ENCODE measurements around the gene PLPP1. TPM values are rescaled to one million over a fixed set of nuclear protein-coding genes. Genes with fewer than 3 reads are reported as not detected.
A peak's percentile ranks its signal among the peaks of the same experiment; 100 is the strongest.

PLPP1 gene
- total RNA-seq, 2 donors from 2014 or later, result 4.9 to 5.7 TPM

DNA sequence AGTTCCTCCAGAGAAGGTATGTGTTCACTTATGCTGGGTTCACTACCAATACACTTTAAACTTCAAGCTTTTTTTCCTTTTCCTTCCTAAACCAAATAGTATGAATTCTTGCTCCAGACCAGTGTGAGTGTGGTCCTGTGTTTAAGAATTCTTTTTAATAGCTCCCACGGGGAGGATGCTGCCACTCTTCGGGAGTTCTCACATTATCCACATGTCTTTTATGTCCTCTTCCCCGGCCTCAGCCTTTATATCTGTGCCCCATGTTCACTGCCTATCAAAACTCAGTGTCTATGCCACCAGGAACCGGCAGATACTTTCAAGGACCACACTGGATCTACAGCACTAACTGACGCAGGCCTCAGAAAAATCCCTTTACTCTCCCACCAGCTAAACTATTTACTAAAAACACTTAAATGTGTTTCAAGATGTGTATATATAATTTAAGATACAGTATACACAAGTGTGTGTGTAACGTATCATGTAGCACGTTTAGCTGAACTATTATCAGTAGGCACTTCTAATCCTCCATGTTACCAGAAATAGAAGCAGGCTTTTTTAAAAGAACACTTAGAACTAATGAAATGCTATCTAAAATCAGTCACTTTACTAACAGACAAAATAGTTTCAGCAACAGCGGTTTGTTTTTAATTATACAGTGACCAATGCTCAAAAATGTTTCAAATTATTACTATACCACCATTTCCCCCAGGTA is 88.0 kb downstream of the PLPP1 start:
- peaks cover 2% of the 10 kb centered on the region for H3K36me3 Mint-ChIP-seq (ENCODE audit: low read depth)
- H3K27ac Mint-ChIP-seq, result no peak overlapping the region
- ATAC-seq (no peak), DNase-seq (no peak)
- no peaks in the 10 kb centered on the region for H3K27me3 Mint-ChIP-seq
- no peaks in the 10 kb centered on the region for H3K9me3 ChIP-seq (ENCODE audit: control insufficient read depth, low read length, poor library complexity, severe bottlenecking)
- peaks cover 7% of the 10 kb centered on the region for H3K4me1 Mint-ChIP-seq
- no peak overlapping the region for H3K4me3 Mint-ChIP-seq

DNA sequence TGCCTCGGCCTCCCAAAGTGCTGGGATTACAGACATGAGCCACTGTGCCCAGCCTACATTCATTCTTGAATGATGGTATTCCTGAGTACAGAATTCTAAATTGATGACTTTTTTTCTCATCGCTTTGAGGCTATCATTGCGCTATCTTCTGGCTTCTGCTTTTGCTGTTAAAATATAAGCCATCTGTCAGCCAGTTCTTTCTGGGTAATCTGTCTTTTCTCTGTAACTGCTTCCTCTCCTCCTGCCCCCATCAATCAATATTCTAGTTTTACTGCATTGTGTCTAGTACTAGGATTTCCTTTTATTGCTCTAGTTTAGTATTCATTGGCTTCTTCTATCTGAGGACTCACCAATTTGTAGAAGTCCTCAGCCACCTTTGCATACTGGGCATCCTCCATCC is 89.0 kb downstream of the PLPP1 start:
- Mint-ChIP-seq H3K4me1 (peaks cover 9% of the 10 kb centered on the region), H3K27me3 (no peaks in the 10 kb centered on the region), H3K4me3 (no peak overlapping the region), H3K27ac (no peak overlapping the region), H3K36me3 (ENCODE audit: low read depth) (no peaks in the 10 kb centered on the region)
- H3K9me3 ChIP-seq (ENCODE audit: control insufficient read depth, low read length, poor library complexity, severe bottlenecking), result no peaks in the 10 kb centered on the region
- DNase-seq, result no peak
- ATAC-seq, result no peak

DNA sequence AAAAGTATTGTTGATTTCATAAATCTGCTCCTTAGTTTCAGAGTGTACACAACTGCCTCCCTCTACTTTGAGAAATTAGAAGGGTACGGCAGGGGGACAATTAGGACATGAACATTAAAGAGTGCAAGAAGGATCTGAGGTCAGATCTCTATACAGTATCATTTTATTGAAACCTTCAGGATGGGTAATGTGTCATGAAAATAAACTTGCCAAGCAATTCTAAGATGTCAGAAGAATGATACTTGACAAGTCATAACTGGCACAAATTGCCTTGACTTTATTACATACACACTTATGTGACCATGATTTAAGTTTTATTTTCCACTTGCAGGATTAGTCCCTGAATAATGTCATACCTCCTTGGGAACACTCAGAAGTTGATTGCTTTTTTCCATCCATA is 92.8 kb downstream of the PLPP1 start:
- H3K36me3 Mint-ChIP-seq (ENCODE audit: low read depth), result no peaks in the 10 kb centered on the region
- no peaks in the 10 kb centered on the region for H3K9me3 ChIP-seq (ENCODE audit: control insufficient read depth, low read length, poor library complexity, severe bottlenecking)
- H3K4me1 Mint-ChIP-seq, result peaks cover 18% of the 10 kb centered on the region
- no peak overlapping the region for H3K4me3 Mint-ChIP-seq
- H3K27me3 Mint-ChIP-seq, result no peaks in the 10 kb centered on the region
- H3K27ac Mint-ChIP-seq, result peak overlapping the region; percentile 51
- no peak for DNase-seq
- no peak for ATAC-seq

DNA sequence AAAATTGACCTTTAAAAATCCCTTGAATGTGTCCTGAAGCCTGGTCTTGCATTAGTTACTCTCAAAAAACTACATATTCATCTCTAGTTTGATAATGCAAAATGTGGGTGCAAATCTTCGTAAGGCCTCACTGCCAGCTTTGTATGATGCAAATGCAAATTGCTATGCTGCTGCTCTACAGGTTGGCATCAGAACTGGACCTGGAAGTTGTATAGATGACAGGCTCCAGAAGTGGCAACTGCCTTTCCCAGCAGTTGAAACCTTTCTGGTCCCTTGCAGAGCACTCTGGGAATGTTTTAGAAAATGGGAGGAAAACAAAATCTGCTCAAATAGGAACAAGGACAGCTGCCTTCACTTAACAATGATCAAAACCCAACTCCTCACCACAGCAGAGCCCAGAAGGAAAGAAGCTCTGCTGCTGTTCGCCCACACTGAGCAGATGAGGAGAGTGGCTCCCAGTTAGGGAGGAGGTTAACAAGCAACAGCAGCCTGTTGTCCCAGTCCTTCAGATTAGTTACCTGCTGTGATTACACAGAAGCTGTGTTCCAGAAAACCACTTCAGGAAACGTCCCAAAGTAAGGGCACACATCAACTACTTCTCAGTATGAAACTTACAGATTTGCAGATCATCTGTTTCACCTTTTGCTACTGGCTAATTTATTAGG is 93.5 kb downstream of the PLPP1 start:
- peak overlapping the region; percentile 51 for H3K27ac Mint-ChIP-seq
- ATAC-seq (no peak), DNase-seq (no peak)
- H3K27me3 Mint-ChIP-seq, result no peaks in the 10 kb centered on the region
- H3K9me3 ChIP-seq (ENCODE audit: control insufficient read depth, low read length, poor library complexity, severe bottlenecking), result no peaks in the 10 kb centered on the region
- peaks cover 2% of the 10 kb centered on the region for H3K36me3 Mint-ChIP-seq (ENCODE audit: low read depth)
- H3K4me1 Mint-ChIP-seq, result peaks cover 18% of the 10 kb centered on the region
- H3K4me3 Mint-ChIP-seq, result no peak overlapping the region

DNA sequence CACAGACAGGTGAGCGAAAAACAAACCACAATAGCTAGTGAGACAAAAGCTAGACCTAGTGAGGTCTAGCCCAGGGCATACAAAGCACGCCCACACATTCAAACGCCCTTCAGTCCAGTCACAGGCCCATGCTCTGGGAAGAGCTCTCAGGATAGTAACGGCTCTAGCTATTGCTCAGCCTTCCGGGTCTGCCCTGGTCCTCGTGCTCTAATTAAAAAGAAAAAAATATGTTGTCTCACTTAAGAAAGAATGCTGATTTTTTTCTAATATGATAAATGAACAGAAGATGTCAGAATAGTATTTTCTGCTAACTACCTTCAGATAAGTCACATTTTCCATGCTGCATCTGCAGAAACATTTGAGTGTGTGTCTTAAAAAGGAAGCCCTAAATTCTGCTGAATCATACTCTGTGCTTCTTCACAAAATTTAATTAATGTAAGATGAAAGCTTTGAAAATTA is 94.5 kb downstream of the PLPP1 start:
- Mint-ChIP-seq H3K27me3 (no peaks in the 10 kb centered on the region), H3K27ac (peak overlapping the region; percentile 39), H3K4me3 (no peak overlapping the region), H3K4me1 (peaks cover 18% of the 10 kb centered on the region), H3K36me3 (ENCODE audit: low read depth) (peaks cover 2% of the 10 kb centered on the region)
- DNase-seq (no peak), ATAC-seq (peak; percentile 40)
- H3K9me3 ChIP-seq (ENCODE audit: control insufficient read depth, low read length, poor library complexity, severe bottlenecking), result no peaks in the 10 kb centered on the region

DNA sequence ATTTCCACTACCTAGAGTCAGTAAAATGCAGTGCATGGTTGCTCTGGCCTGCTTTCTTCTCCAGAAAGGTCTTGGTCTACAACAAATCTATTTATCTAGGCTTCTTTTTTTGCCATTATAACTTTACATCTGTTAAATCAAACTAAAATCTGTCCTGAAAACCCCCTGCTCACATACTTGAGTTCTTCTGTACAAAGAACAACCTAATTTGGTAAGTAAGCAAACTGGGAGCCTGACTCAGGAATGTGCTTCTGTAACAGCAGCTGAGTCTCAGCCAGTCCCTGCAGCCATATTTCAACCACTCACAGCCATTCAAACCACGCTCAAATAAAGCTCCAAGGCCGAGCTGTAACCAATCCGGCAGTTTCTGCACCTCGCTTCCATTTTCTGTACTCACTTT is 95.8 kb downstream of the PLPP1 start:
- no peak for DNase-seq
- Mint-ChIP-seq H3K4me1 (peaks cover 16% of the 10 kb centered on the region), H3K36me3 (ENCODE audit: low read depth) (peaks cover 4% of the 10 kb centered on the region), H3K4me3 (no peak overlapping the region), H3K27me3 (no peaks in the 10 kb centered on the region), H3K27ac (no peak overlapping the region)
- no peak for ATAC-seq
- no peaks in the 10 kb centered on the region for H3K9me3 ChIP-seq (ENCODE audit: control insufficient read depth, low read length, poor library complexity, severe bottlenecking)

DNA sequence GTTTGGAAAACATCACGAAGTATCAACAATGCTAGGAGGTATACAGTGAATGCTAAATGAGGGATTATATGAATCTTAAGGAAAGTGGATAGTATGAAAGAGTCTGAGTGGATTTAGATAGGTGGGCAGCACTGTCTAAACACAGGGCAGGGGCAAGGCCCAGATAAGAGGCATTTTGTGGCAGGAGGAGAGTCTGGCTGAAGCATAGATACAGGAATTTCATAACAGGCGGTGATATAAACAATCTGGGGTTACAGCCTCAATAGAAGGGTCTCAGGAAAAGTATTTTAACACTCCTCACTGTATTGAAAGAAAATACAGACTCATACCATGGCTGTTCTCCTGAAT is 96.9 kb downstream of the PLPP1 start:
- no peaks in the 10 kb centered on the region for H3K27me3 Mint-ChIP-seq
- H3K27ac Mint-ChIP-seq, result no peak overlapping the region
- H3K36me3 Mint-ChIP-seq (ENCODE audit: low read depth), result peaks cover 4% of the 10 kb centered on the region
- no peaks in the 10 kb centered on the region for H3K9me3 ChIP-seq (ENCODE audit: control insufficient read depth, low read length, poor library complexity, severe bottlenecking)
- no peak overlapping the region for H3K4me3 Mint-ChIP-seq
- DNase-seq (no peak), ATAC-seq (no peak)
- H3K4me1 Mint-ChIP-seq, result peaks cover 16% of the 10 kb centered on the region

DNA sequence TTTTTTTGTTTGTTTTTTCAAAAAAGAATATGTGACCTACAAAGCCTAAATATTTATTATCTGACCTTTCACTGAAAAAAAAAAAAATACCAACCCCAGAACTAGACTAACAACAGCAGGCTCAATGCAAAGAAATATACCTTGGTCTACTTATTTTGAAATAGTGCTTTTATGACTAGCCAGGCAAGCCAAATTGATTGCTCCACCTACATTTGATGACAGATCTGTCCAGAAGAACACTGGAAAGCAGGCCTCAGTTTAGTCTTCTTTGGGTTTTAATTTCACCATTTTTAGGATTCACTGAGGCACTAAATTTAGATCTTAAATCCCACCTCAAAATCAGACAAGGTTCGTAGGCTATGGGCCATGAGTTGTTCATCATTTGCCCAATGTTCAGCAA is 97.3 kb downstream of the PLPP1 start:
- no peak for ATAC-seq
- DNase-seq, result no peak
- H3K36me3 Mint-ChIP-seq (ENCODE audit: low read depth), result peaks cover 4% of the 10 kb centered on the region
- peaks cover 14% of the 10 kb centered on the region for H3K4me1 Mint-ChIP-seq
- no peaks in the 10 kb centered on the region for H3K27me3 Mint-ChIP-seq
- no peak overlapping the region for H3K27ac Mint-ChIP-seq
- no peak overlapping the region for H3K4me3 Mint-ChIP-seq
- no peaks in the 10 kb centered on the region for H3K9me3 ChIP-seq (ENCODE audit: control insufficient read depth, low read length, poor library complexity, severe bottlenecking)

DNA sequence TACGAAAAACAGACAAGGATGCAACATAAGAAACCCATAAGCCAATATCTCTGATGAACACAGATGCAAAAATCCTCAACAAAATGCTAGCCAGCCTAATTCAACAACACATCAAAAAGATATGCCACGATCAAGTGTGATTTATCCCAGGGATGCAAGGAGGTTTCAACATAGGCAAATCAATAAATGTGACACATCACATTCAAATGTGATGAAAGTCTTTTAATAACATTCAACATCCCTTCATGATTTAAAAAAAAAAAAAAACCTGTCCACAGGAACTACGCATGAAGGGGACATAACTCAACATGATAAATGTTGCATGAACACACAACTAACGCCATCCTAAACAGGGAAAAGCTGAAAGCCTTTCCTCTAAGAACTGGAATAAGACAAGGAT is 102.2 kb downstream of the PLPP1 start:
- Mint-ChIP-seq H3K4me1 (no peaks in the 10 kb centered on the region), H3K27me3 (no peaks in the 10 kb centered on the region), H3K36me3 (ENCODE audit: low read depth) (peaks cover 14% of the 10 kb centered on the region), H3K4me3 (no peak overlapping the region), H3K27ac (no peak overlapping the region)
- ATAC-seq (no peak), DNase-seq (no peak)
- no peaks in the 10 kb centered on the region for H3K9me3 ChIP-seq (ENCODE audit: control insufficient read depth, low read length, poor library complexity, severe bottlenecking)

DNA sequence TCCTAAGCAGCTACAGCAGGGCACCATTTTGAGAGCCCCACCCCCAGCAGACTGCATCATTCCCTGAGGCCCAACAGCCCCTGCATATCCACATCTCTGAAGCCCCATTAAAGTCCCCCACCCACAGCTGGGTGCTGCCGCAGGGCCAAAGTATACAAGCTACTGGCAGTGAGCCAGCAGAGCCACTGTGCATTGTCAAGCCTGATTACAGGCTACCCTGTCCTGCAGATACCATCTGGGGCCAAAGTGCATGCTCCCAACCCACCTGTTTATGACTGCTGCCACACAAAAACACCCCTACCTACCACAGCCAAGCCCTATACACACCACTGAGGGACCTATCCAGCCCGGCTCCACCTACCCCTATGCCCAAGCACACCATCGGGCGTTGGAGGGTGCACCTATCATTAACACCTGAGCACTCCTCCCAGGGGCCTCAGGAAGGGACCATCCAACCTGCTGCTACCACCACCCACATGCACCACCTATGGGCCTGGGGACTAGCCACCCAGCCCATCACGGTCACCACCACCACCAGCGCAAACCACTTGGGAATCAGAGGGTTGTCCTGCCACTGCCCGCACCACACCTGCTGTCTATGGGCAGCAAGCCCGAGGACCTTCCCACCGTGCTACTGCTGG is 105.0 kb downstream of the PLPP1 start:
- Mint-ChIP-seq H3K4me1 (no peaks in the 10 kb centered on the region), H3K27ac (no peak overlapping the region), H3K27me3 (no peaks in the 10 kb centered on the region), H3K36me3 (ENCODE audit: low read depth) (peaks cover 15% of the 10 kb centered on the region), H3K4me3 (no peak overlapping the region)
- ATAC-seq, result no peak
- H3K9me3 ChIP-seq (ENCODE audit: control insufficient read depth, low read length, poor library complexity, severe bottlenecking), result no peaks in the 10 kb centered on the region
- no peak for DNase-seq

DNA sequence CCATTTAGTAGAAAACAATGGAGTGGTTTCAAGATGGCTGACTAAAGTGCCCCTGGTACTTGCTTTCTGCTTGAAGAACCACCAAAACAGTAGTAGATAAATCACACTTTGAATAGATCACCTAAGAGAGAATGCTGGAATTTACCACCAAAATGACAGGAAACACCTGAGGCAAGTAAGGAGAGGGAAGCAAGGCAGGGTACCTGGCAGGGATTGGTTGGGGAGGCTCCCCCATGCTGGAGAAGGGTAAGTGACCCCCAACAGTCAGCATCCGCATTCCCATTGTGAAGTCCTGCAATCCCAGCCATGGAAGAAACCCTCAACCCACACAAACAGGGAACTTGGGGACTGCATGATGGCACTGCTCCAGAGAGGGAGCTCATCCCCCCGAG is 105.5 kb downstream of the PLPP1 start:
- no peak for DNase-seq
- no peaks in the 10 kb centered on the region for H3K9me3 ChIP-seq (ENCODE audit: control insufficient read depth, low read length, poor library complexity, severe bottlenecking)
- no peak for ATAC-seq
- no peak overlapping the region for H3K4me3 Mint-ChIP-seq
- no peaks in the 10 kb centered on the region for H3K4me1 Mint-ChIP-seq
- no peaks in the 10 kb centered on the region for H3K27me3 Mint-ChIP-seq
- no peak overlapping the region for H3K27ac Mint-ChIP-seq
- H3K36me3 Mint-ChIP-seq (ENCODE audit: low read depth), result peaks cover 15% of the 10 kb centered on the region

DNA sequence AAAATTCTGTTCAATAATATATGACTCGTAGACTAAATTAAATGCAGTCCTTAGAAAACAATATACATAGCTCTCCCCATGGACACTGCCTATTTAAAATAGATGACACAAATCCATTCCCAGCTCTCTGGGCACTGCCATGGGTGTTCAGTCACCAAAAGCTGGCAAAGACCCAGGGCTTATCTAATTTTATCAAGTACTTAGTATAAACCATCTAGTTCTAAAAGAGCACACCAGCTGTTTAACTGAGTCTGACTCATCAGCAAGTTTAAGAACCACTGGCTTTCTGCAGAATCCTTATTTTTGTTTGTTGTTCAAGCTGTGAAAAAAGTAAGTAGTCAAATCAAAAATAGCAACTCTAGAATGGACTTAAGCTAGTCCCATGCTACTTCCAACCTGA is 107.6 kb downstream of the PLPP1 start:
- Mint-ChIP-seq H3K4me3 (no peak overlapping the region), H3K4me1 (peaks cover 4% of the 10 kb centered on the region), H3K36me3 (ENCODE audit: low read depth) (peaks cover 20% of the 10 kb centered on the region), H3K27me3 (no peaks in the 10 kb centered on the region), H3K27ac (no peak overlapping the region)
- ATAC-seq (no peak), DNase-seq (no peak)
- H3K9me3 ChIP-seq (ENCODE audit: control insufficient read depth, low read length, poor library complexity, severe bottlenecking), result no peaks in the 10 kb centered on the region

DNA sequence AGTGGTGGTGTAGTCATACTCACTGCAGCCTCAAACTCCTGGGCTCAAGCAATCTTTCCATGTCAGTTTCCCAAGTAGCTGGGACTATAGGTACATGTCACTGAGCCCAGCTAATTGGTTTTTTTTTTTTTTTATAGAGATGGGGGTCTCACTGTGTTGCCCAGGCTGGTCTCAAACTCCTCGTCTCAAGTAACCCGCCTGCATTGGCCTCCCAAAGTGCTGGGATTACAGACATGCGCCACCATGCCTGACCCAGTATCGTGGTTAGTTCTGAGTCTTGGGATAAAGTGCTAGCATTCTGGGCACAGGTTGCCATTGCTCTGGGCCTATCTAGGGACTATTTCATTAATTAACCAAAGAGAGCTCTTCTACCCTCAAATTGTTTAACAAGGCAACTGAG is 108.3 kb downstream of the PLPP1 start:
- no peak overlapping the region for H3K4me3 Mint-ChIP-seq
- H3K36me3 Mint-ChIP-seq (ENCODE audit: low read depth), result peaks cover 17% of the 10 kb centered on the region
- no peaks in the 10 kb centered on the region for H3K9me3 ChIP-seq (ENCODE audit: control insufficient read depth, low read length, poor library complexity, severe bottlenecking)
- no peak for ATAC-seq
- no peak for DNase-seq
- H3K27me3 Mint-ChIP-seq, result no peaks in the 10 kb centered on the region
- H3K27ac Mint-ChIP-seq, result no peak overlapping the region
- H3K4me1 Mint-ChIP-seq, result peaks cover 4% of the 10 kb centered on the region
